ENCODE data around the gene STK32C.

GRCh38 chr10:132250481-132251475 is 57.0 kb downstream of the STK32C start:
- TF ChIP-seq EZH2 (IDR thresholded peaks at IDR 0.05; ENCODE audit: insufficient read depth, poor library complexity, severe bottlenecking), result no peak
- TF ChIP-seq EZH2phosphoT487 (IDR thresholded peaks at IDR 0.05; ENCODE audit: insufficient read depth, low read depth), result no peak

Measured in GM23248 (cell line).